Ishikawa (cell line): Measurements from ENCODE around the gene RAB25.

Experiments
- CEBPB ChIP-seq: IDR thresholded peaks from 2 replicates; pipeline ENCODE4 v1.6.1; 2012
- EP300 ChIP-seq: IDR thresholded peaks from 2 replicates; pipeline ENCODE4 v1.6.1; 2012; ENCODE audit warnings: borderline replicate concordance
- FOXM1 ChIP-seq: IDR thresholded peaks from 2 replicates; pipeline ENCODE4 v1.6.1; 2012; ENCODE audit warnings: low read depth, borderline replicate concordance
- MAX ChIP-seq: IDR thresholded peaks from 2 replicates; pipeline ENCODE4 v1.6.1; 2012
- TCF12 ChIP-seq: IDR thresholded peaks from 2 replicates; pipeline ENCODE4 v1.6.1; 2012; ENCODE audit warnings: low read depth
- YY1 ChIP-seq: IDR thresholded peaks from 2 replicates; pipeline ENCODE4 v1.6.1; 2012; ENCODE audit warnings: low read depth
- TF ChIP-seq, protein P1 (sequence below): IDR thresholded peaks from 2 replicates; pipeline ENCODE4 v1.6.1; 2012; ENCODE audit warnings: low read depth, mild to moderate bottlenecking

DNA sequence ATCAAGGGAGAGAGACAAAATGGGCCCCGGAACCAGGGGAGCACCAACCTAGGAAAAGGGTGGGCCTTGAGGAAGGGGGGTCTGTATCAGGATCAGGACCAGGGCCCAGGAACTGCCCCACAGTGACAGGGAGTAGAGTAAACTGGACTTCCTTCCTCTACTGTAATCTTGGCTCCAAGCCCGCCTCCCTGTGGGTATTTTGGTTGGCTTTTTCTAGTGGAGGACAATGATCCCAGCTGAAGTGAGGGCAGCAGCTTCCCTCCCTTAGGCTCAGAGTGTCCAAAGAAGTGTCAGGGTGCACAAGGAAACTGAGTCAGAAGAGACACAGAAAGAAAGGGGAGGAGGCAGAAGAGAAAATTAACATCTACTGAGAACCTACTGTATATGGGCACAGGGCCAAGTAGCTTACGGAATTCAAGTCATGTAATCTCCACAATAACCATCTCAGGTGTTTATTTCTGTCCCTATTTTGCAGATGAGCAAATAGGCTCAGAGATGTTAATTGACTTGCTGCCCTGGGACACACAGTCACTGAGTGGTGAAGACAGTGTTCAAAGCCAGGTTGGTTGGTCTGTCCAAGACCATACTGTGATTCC, 12.2 kb upstream of the RAB25 start:
- TF ChIP-seq EP300 (no peak), FOXM1 (no peak), MAX (no peak), CEBPB (no peak), TCF12 (no peak), YY1 (no peak)
- TF ChIP-seq, protein P1, sequence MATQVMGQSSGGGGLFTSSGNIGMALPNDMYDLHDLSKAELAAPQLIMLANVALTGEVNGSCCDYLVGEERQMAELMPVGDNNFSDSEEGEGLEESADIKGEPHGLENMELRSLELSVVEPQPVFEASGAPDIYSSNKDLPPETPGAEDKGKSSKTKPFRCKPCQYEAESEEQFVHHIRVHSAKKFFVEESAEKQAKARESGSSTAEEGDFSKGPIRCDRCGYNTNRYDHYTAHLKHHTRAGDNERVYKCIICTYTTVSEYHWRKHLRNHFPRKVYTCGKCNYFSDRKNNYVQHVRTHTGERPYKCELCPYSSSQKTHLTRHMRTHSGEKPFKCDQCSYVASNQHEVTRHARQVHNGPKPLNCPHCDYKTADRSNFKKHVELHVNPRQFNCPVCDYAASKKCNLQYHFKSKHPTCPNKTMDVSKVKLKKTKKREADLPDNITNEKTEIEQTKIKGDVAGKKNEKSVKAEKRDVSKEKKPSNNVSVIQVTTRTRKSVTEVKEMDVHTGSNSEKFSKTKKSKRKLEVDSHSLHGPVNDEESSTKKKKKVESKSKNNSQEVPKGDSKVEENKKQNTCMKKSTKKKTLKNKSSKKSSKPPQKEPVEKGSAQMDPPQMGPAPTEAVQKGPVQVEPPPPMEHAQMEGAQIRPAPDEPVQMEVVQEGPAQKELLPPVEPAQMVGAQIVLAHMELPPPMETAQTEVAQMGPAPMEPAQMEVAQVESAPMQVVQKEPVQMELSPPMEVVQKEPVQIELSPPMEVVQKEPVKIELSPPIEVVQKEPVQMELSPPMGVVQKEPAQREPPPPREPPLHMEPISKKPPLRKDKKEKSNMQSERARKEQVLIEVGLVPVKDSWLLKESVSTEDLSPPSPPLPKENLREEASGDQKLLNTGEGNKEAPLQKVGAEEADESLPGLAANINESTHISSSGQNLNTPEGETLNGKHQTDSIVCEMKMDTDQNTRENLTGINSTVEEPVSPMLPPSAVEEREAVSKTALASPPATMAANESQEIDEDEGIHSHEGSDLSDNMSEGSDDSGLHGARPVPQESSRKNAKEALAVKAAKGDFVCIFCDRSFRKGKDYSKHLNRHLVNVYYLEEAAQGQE = no peak
